ENCODE data around the gene EYS.

GRCh38 chr6:64998204-64998603 lies 708.8 kb downstream of the EYS start:
- TF ChIP-seq ELF1 (CRISPR knock-in tag; IDR thresholded peaks at IDR 0.05): no peak
- no peak for TF ChIP-seq RXRB (CRISPR knock-in tag; IDR thresholded peaks at IDR 0.05; ENCODE audit: borderline replicate concordance)
- no peak for TF ChIP-seq PRDM4 (CRISPR knock-in tag; IDR thresholded peaks at IDR 0.05; ENCODE audit: borderline replicate concordance)
- no peak for TF ChIP-seq MAZ (IDR thresholded peaks at IDR 0.05; ENCODE audit: borderline replicate concordance, low read depth, low read length)
- TF ChIP-seq MAZ (CRISPR knock-in tag; IDR thresholded peaks at IDR 0.05; ENCODE audit: low read depth): no peak
- no peak for TF ChIP-seq TCF7 (IDR thresholded peaks at IDR 0.05; ENCODE audit: low read depth)
- TF ChIP-seq TERF1 (CRISPR knock-in tag; IDR thresholded peaks at IDR 0.05): no peak
- TF ChIP-seq CTCF (CRISPR knock-in tag; IDR thresholded peaks at IDR 0.05): no peak
- no peak for TF ChIP-seq E2F1 (CRISPR knock-in tag; IDR thresholded peaks at IDR 0.05)

Data from HepG2 (cell line).